Globus pallidus (tissue), 1 donor: ENCODE data around the gene NBEA.
"Not testable (repeated sequence)": the region's sequence is repeated elsewhere in the genome, so short reads cannot be mapped to it uniquely, and the experiment has no call there.

Source experiments
- DNase-seq: peaks from one replicate; pipeline ENCODE4 v3.0.0-alpha.2; 2015; ENCODE audit warnings: low spot score

The NBEA gene

GRCh38 chr13:35092251-35092650, 150.2 kb downstream of the NBEA start:
- no peak for DNase-seq

GRCh38 chr13:35092751-35093150, 150.7 kb downstream of the NBEA start:
- no peak for DNase-seq

GRCh38 chr13:35093356-35093755, 151.3 kb downstream of the NBEA start:
- DNase-seq, result no peak

- not testable (repeated sequence) for DNase-seq
These were observed 164.7 kb downstream of the NBEA start for GRCh38 chr13:35106771-35107170.

- DNase-seq, result no peak
These were observed 165.5 kb downstream of the NBEA start for GRCh38 chr13:35107535-35107934.

GRCh38 chr13:35113612-35114011, 171.5 kb downstream of the NBEA start:
- not testable (repeated sequence) for DNase-seq

GRCh38 chr13:35127466-35127865, 185.4 kb downstream of the NBEA start:
- no peak for DNase-seq

- DNase-seq, result no peak
These were observed 187.4 kb downstream of the NBEA start for GRCh38 chr13:35129500-35129899.

GRCh38 chr13:35131471-35131870, 189.4 kb downstream of the NBEA start:
- no peak for DNase-seq

- DNase-seq, result no peak
These were observed 194.5 kb downstream of the NBEA start for GRCh38 chr13:35136585-35136984.

GRCh38 chr13:35139591-35139990, 197.5 kb downstream of the NBEA start:
- no peak for DNase-seq

- DNase-seq, result no peak
These were observed 198.3 kb downstream of the NBEA start for GRCh38 chr13:35140321-35140720.

- DNase-seq, result no peak
These were observed 198.8 kb downstream of the NBEA start for GRCh38 chr13:35140831-35141230.

- DNase-seq, result no peak
These were observed 201.1 kb downstream of the NBEA start for GRCh38 chr13:35143123-35143522.

- DNase-seq, result peak; percentile 47
These were observed 202.3 kb downstream of the NBEA start for GRCh38 chr13:35144166-35144890.

GRCh38 chr13:35146686-35147085, 204.6 kb downstream of the NBEA start:
- DNase-seq, result no peak

- DNase-seq, result peak; percentile 62
These were observed 215.2 kb downstream of the NBEA start for GRCh38 chr13:35157143-35157755.

GRCh38 chr13:35159041-35159440, 217.0 kb downstream of the NBEA start:
- DNase-seq, result no peak

GRCh38 chr13:35160896-35161295, 218.8 kb downstream of the NBEA start:
- DNase-seq, result no peak

- DNase-seq, result no peak
These were observed 220.3 kb downstream of the NBEA start for GRCh38 chr13:35162420-35162819.

- DNase-seq, result no peak
These were observed 221.6 kb downstream of the NBEA start for GRCh38 chr13:35163674-35164073.

GRCh38 chr13:35164324-35164932, 222.4 kb downstream of the NBEA start:
- peak; percentile 46 for DNase-seq

GRCh38 chr13:35165205-35165604, 223.1 kb downstream of the NBEA start:
- no peak for DNase-seq
